HCT116 (cell line): ENCODE measurements around the gene RBCK1.

Experiments
- ATF3 ChIP-seq: IDR thresholded peaks from 2 replicates; pipeline ENCODE4 v1.6.1; 2012
- CEBPB ChIP-seq: IDR thresholded peaks from 2 replicates; pipeline ENCODE4 v1.6.1; 2012; ENCODE audit warnings: low read depth
- CTCF ChIP-seq, 3 experiments: fragments of 200-600 bp in 1 of 3; sonication (generic) in 1 of 3; IDR thresholded peaks in 2 of 3; conservative IDR thresholded peaks in 1 of 3; 2 replicates each; pipeline ENCODE4 v1.5.1; 2012 to 2017; ENCODE audit warnings: low read depth in 2 of 3, low read length in 2 of 3, antibody characterized with exemption in 1 of 3, borderline replicate concordance in 1 of 3, control low read depth in 1 of 3, mild to moderate bottlenecking in 1 of 3, mixed read lengths in 1 of 3, mixed run types in 1 of 3, moderate library complexity in 1 of 3; ENCODE audit not compliant: insufficient read depth in 1 of 3
- EZH2 ChIP-seq: fragments of 200-600 bp; sonication (generic); IDR thresholded peaks from 2 replicates; pipeline ENCODE4 v1.6.1; 2017; ENCODE audit warnings: antibody characterized with exemption, mixed run types
- EZH2phosphoT487 ChIP-seq: fragments of 200-600 bp; IDR thresholded peaks from 2 replicates; pipeline ENCODE4 v1.6.1; 2018; ENCODE audit warnings: antibody characterized with exemption, borderline replicate concordance
- POLR2AphosphoS5 ChIP-seq: IDR thresholded peaks from 2 replicates; pipeline ENCODE4 v1.6.1; 2011; ENCODE audit warnings: mild to moderate bottlenecking, low read depth, low read length, moderate library complexity
- RAD21 ChIP-seq: IDR thresholded peaks from 2 replicates; pipeline ENCODE4 v1.6.1; 2012; ENCODE audit warnings: low read depth, mild to moderate bottlenecking
- YY1 ChIP-seq: IDR thresholded peaks from 2 replicates; pipeline ENCODE4 v1.6.1; 2011; ENCODE audit warnings: low read length, low read depth, moderate library complexity, mild to moderate bottlenecking; ENCODE audit not compliant: insufficient replicate concordance; ENCODE audit errors: extremely low read depth
- ZBTB33 ChIP-seq: IDR thresholded peaks from 2 replicates; pipeline ENCODE4 v1.6.1; 2011; ENCODE audit warnings: mild to moderate bottlenecking, low read length, moderate library complexity; ENCODE audit not compliant: insufficient replicate concordance; ENCODE audit errors: extremely low read depth

- no peak for TF ChIP-seq EZH2
- TF ChIP-seq CEBPB = no peak
- TF ChIP-seq CTCF (IDR thresholded peaks at IDR 0.05 in 2 of 3, conservative IDR thresholded peaks at IDR 0.05 in 1 of 3; ENCODE audit: borderline replicate concordance in 1 of 3, insufficient read depth in 1 of 3, low read depth in 2 of 3, low read length in 2 of 3) = no peak
- no peak for TF ChIP-seq POLR2AphosphoS5
- TF ChIP-seq ZBTB33 = no peak
- no peak for TF ChIP-seq ATF3
- no peak for TF ChIP-seq RAD21
- no peak for TF ChIP-seq EZH2phosphoT487
- TF ChIP-seq YY1 = no peak
Observed at GRCh38 chr20:370151-370600, 37.9 kb upstream of the RBCK1 start.
